ENCODE data around the gene SLC18A3.

Gene SLC18A3

GRCh38 chr10:49610114-49610457 lies at the start of gene SLC18A3:
TSS of gene SLC18A3 (plus strand) at chr10:49610310. CDS start at chr10:49610741, 431 bp downstream.
- DNase-seq (ENCODE audit: low read depth in 2 of 2): no peak

GRCh38 chr10:49560526-49560925 lies 49.6 kb upstream of the SLC18A3 start:
- no peak for DNase-seq (ENCODE audit: low read depth in 2 of 2)

GRCh38 chr10:49562893-49563292 lies 47.2 kb upstream of the SLC18A3 start:
- no peak for DNase-seq (ENCODE audit: low read depth in 2 of 2)

GRCh38 chr10:49564461-49565009 lies 45.6 kb upstream of the SLC18A3 start:
- no peak for DNase-seq (ENCODE audit: low read depth in 2 of 2)

- no peak for DNase-seq (ENCODE audit: low read depth in 2 of 2)
Measured at GRCh38 chr10:49567810-49568209, 42.3 kb upstream of the SLC18A3 start.

- no peak for DNase-seq (ENCODE audit: low read depth in 2 of 2)
Measured at GRCh38 chr10:49568235-49568634, 41.9 kb upstream of the SLC18A3 start.

- DNase-seq (ENCODE audit: low read depth in 2 of 2): no peak
Measured at GRCh38 chr10:49569031-49569631, 41.0 kb upstream of the SLC18A3 start.

GRCh38 chr10:49571388-49571787 lies 38.7 kb upstream of the SLC18A3 start:
- DNase-seq (ENCODE audit: low read depth in 2 of 2): no peak

- DNase-seq (ENCODE audit: low read depth in 2 of 2): no peak
Measured at GRCh38 chr10:49572594-49573114, 37.5 kb upstream of the SLC18A3 start.

GRCh38 chr10:49575489-49576072 lies 34.5 kb upstream of the SLC18A3 start:
- DNase-seq (ENCODE audit: low read depth in 2 of 2): no peak

- DNase-seq (ENCODE audit: low read depth in 2 of 2): no peak
Measured at GRCh38 chr10:49577182-49577925, 32.8 kb upstream of the SLC18A3 start.

GRCh38 chr10:49578392-49578791 lies 31.7 kb upstream of the SLC18A3 start:
- DNase-seq (ENCODE audit: low read depth in 2 of 2): no peak

- no peak for DNase-seq (ENCODE audit: low read depth in 2 of 2)
Measured at GRCh38 chr10:49579621-49580020, 30.5 kb upstream of the SLC18A3 start.

GRCh38 chr10:49585387-49585786 lies 24.7 kb upstream of the SLC18A3 start:
- DNase-seq (ENCODE audit: low read depth in 2 of 2): no peak

- no peak for DNase-seq (ENCODE audit: low read depth in 2 of 2)
Measured at GRCh38 chr10:49587981-49588380, 22.1 kb upstream of the SLC18A3 start.

GRCh38 chr10:49592726-49593563 lies 17.2 kb upstream of the SLC18A3 start:
- DNase-seq (ENCODE audit: low read depth in 2 of 2): peak; percentile 5 to 25

GRCh38 chr10:49593564-49593875 lies 16.6 kb upstream of the SLC18A3 start:
- no peak for DNase-seq (ENCODE audit: low read depth in 2 of 2)

GRCh38 chr10:49593998-49594397 lies 16.1 kb upstream of the SLC18A3 start:
- DNase-seq (ENCODE audit: low read depth in 2 of 2): no peak

- no peak for DNase-seq (ENCODE audit: low read depth in 2 of 2)
Measured at GRCh38 chr10:49594594-49594993, 15.5 kb upstream of the SLC18A3 start.

GRCh38 chr10:49595003-49595712 lies 15.0 kb upstream of the SLC18A3 start:
- DNase-seq (ENCODE audit: low read depth in 2 of 2): no peak
